K562 (cell line): Measurements from ENCODE around the gene SLC9A3.

Source experiments
- CTBP1 ChIP-seq: fragments of 450-650 bp; IDR thresholded peaks from 2 replicates; pipeline ENCODE4 v1.6.1; 2016; ENCODE audit warnings: borderline replicate concordance
- CTCF ChIP-seq, 3 experiments: IDR thresholded peaks in 2 of 3; conservative IDR thresholded peaks in 1 of 3; 2 replicates each; pipeline ENCODE4 v1.5.1; 2011 to 2012; ENCODE audit warnings: low read length in 3 of 3, mild to moderate bottlenecking in 3 of 3, control low read depth in 2 of 3, improper control_type of control experiment in 1 of 3, inconsistent platforms in 1 of 3, low read depth in 1 of 3, mixed read lengths in 1 of 3, moderate library complexity in 1 of 3; ENCODE audit not compliant: insufficient read depth in 2 of 3
- ZEB2 ChIP-seq: fragments of 450-650 bp; IDR thresholded peaks from 2 replicates; pipeline ENCODE4 v1.6.1; 2016

DNA sequence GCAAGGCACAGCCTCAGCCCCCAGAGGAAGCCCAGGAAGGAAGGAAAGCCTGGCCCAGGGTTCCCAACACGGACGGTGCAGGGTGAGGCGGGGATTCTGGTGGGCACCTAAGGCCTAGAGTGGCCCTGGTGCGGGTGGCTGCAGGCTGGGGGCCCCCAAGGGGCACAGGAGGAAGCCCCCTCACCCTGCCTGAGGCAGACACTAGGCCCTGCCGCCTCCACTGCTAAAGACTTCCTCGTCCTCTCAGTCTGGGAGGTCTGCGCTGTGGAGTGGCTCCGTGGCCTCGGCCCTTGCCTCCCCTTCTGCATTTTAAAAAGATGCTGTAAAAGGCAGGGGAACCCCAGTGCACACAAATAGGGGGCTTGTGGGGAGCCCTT is 3.4 kb downstream of the SLC9A3 start:
- no peak for TF ChIP-seq CTCF (IDR thresholded peaks at IDR 0.05 in 2 of 3, conservative IDR thresholded peaks at IDR 0.05 in 1 of 3; ENCODE audit: insufficient read depth in 2 of 3, low read depth in 1 of 3, low read length in 3 of 3)
- no peak for TF ChIP-seq ZEB2
- TF ChIP-seq CTBP1, result no peak
